PC-9 (cell line): ENCODE data around the gene ZSWIM3. TPM values are rescaled to one million over a fixed set of nuclear protein-coding genes. Genes with fewer than 3 reads are reported as not detected.

Experiments
- BruUV-seq: library from RNA; stranded (reverse); fragments of 400-500 nt; replicated peaks from 2 replicates; lab custom pipeline; 2021; lab: Mats Ljungman, UMichigan
- CTCF ChIA-PET: fragments of 300-600 bp; sonication (Branson Sonifier 250); formaldehyde crosslinking; loops from one replicate; lab custom pipeline; 2022; ENCODE audit warnings: antibody characterized with exemption; lab: Charles Lee
- POLR2A ChIA-PET: fragments of 300-600 bp; sonication (Branson Sonifier 250); formaldehyde crosslinking; loops from one replicate; lab custom pipeline; 2022; ENCODE audit warnings: antibody characterized with exemption; ENCODE audit not compliant: unreplicated experiment; lab: Charles Lee
- DNase-seq, 2 experiments: peaks; one replicate each; pipeline versions ENCODE4 v3.0.0 to v3.0.0-alpha.2; 2015 to 2022; ENCODE audit warnings: mixed read lengths in 1 of 2
- H2AFZ ChIP-seq: fragments of 200-600 bp; sonication (generic); 2 replicates; pipeline ENCODE4 v1.8.1; 2017; ENCODE audit warnings: antibody characterized with exemption
- H3F3A ChIP-seq: fragments of 200-600 bp; sonication (generic); 2 replicates; pipeline ENCODE4 v1.8.1; 2017; ENCODE audit warnings: antibody characterized with exemption, mild to moderate bottlenecking, low read depth; ENCODE audit not compliant: insufficient read depth
- H3K27ac ChIP-seq: fragments of 200-600 bp; sonication (generic); 2 replicates; pipeline ENCODE4 v1.6.1; 2016; ENCODE audit warnings: mixed run types
- H3K27me3 ChIP-seq: fragments of 200-600 bp; sonication (generic); 2 replicates; pipeline ENCODE4 v1.6.1; 2016; ENCODE audit warnings: low read depth, mixed run types; ENCODE audit not compliant: insufficient read depth
- H3K36me3 ChIP-seq: fragments of 200-600 bp; sonication (generic); 2 replicates; pipeline ENCODE4 v1.6.1; 2016; ENCODE audit warnings: low read depth, mixed run types
- H3K4me1 ChIP-seq: fragments of 200-600 bp; sonication (generic); replicated peaks from 2 replicates; pipeline ENCODE4 v1.6.1; 2016; ENCODE audit warnings: mixed run types; ENCODE audit not compliant: insufficient read depth
- H3K4me2 ChIP-seq: fragments of 200-600 bp; sonication (generic); 2 replicates; pipeline ENCODE4 v1.6.1; 2017; ENCODE audit warnings: mixed run types
- H3K4me3 ChIP-seq: fragments of 200-600 bp; sonication (generic); 2 replicates; pipeline ENCODE4 v1.6.1; 2016; ENCODE audit warnings: mixed run types
- H3K79me2 ChIP-seq: fragments of 200-600 bp; sonication (generic); 2 replicates; pipeline ENCODE4 v1.6.1; 2017; ENCODE audit warnings: low read depth, mixed run types
- H3K9me2 ChIP-seq: fragments of 200-600 bp; sonication (generic); 2 replicates; pipeline ENCODE4 v1.8.1; 2017; ENCODE audit warnings: mild to moderate bottlenecking; ENCODE audit not compliant: insufficient read depth
- H3K9me3 ChIP-seq: fragments of 200-600 bp; sonication (generic); 2 replicates; pipeline ENCODE4 v1.8.1; 2016; ENCODE audit warnings: low read depth; ENCODE audit not compliant: insufficient read depth
- H4K20me1 ChIP-seq: fragments of 200-600 bp; sonication (generic); 2 replicates; pipeline ENCODE4 v1.8.1; 2017; ENCODE audit not compliant: insufficient read depth
- CTCF ChIP-seq: fragments of 200-600 bp; sonication (generic); conservative IDR thresholded peaks from 2 replicates; pipeline ENCODE4 v1.6.1; 2017; ENCODE audit warnings: mixed run types, antibody characterized with exemption, mild to moderate bottlenecking, moderate library complexity
- EZH2 ChIP-seq: fragments of 200-600 bp; sonication (generic); IDR thresholded peaks from 2 replicates; pipeline ENCODE4 v1.8.0; 2017; ENCODE audit warnings: antibody characterized with exemption, low read depth
- intact Hi-C: fragments of 100-400 bp; cut with micrococcal nuclease; formaldehyde crosslinking; loops from one replicate; pipeline ENCODE4 v1.10.0; 2022; ENCODE audit not compliant: unreplicated experiment
- total RNA-seq: library from RNA; stranded (reverse); gene quantifications from 2 replicates; pipeline ENCODE4 v1.2.3, GENCODE V29; 2021

The ZSWIM3 gene
- total RNA-seq, 1 experiment from 2014 or later: 2.7 TPM

- Histone ChIP-seq H3K9me3 (no peaks in the 10 kb centered on the region), H3K27ac (no peak overlapping the region), H3K4me2 (no peak overlapping the region), H3K79me2 (peaks cover 14% of the 10 kb centered on the region), H2AFZ (no peak overlapping the region), H3K36me3 (no peaks in the 10 kb centered on the region), H3K9me2 (no peaks in the 10 kb centered on the region), H3K27me3 (no peaks in the 10 kb centered on the region), H3F3A (peaks cover 3% of the 10 kb centered on the region; the same call in 1 of the 2 replicates), H3K4me1 (peaks cover 23% of the 10 kb centered on the region), H4K20me1 (no peaks in the 10 kb centered on the region), H3K4me3 (no peak overlapping the region)
- intact Hi-C loops: no loop called here
- no TSS peak for BruUV-seq
- no peak for DNase-seq
- POLR2A ChIA-PET: no interaction called here
- CTCF ChIA-PET: no interaction called here
- TF ChIP-seq CTCF (no peak), EZH2 (no peak)
These were observed 3.3 kb downstream of the ZSWIM3 start for GRCh38 chr20:45860560-45861220.

GRCh38 chr20:45861221-45862075 is 4.0 kb downstream of the ZSWIM3 start:
- Histone ChIP-seq H3K4me2 (no peak overlapping the region), H3K36me3 (no peaks in the 10 kb centered on the region), H3K9me2 (no peaks in the 10 kb centered on the region), H3K4me1 (peaks cover 15% of the 10 kb centered on the region), H3K27me3 (no peaks in the 10 kb centered on the region), H3F3A (peaks cover 3% of the 10 kb centered on the region; the same call in 1 of the 2 replicates), H3K27ac (no peak overlapping the region), H2AFZ (no peak overlapping the region), H4K20me1 (no peaks in the 10 kb centered on the region), H3K9me3 (no peaks in the 10 kb centered on the region), H3K79me2 (peaks cover 7% of the 10 kb centered on the region), H3K4me3 (no peak overlapping the region)
- TF ChIP-seq CTCF (no peak), EZH2 (no peak)
- BruUV-seq: no TSS peak
- POLR2A ChIA-PET: interaction anchor here (0.6 kb wide), 1 partner anchor 559 kb away, joined by 4 read pairs; no protein-coding TSS in a partner anchor
- CTCF ChIA-PET: no interaction called here
- DNase-seq: no peak
- intact Hi-C loops: no loop called here

GRCh38 chr20:45863543-45864470 is 6.4 kb downstream of the ZSWIM3 start:
- Histone ChIP-seq H3K9me3 (no peaks in the 10 kb centered on the region), H3K4me3 (no peak overlapping the region), H4K20me1 (no peaks in the 10 kb centered on the region), H3K4me1 (peaks cover 18% of the 10 kb centered on the region), H3K79me2 (no peaks in the 10 kb centered on the region), H3F3A (peaks cover 19% of the 10 kb centered on the region; the same call in 1 of the 2 replicates), H3K27ac (no peak overlapping the region), H2AFZ (no peak overlapping the region), H3K36me3 (no peaks in the 10 kb centered on the region), H3K27me3 (no peaks in the 10 kb centered on the region), H3K9me2 (no peaks in the 10 kb centered on the region), H3K4me2 (no peak overlapping the region)
- DNase-seq: no peak
- intact Hi-C loops: no loop called here
- ChIA-PET POLR2A (interaction anchor here (0.6 kb wide), 1 partner anchor 91 kb away, joined by 3 read pairs; no protein-coding TSS in a partner anchor), CTCF (interaction anchor here (0.7 to 0.9 kb wide), 2 partner anchors 43 to 65 kb away, joined by 3 to 20 read pairs; no protein-coding TSS in a partner anchor)
- no peak for TF ChIP-seq EZH2
- BruUV-seq: no TSS peak
